HG02610 (cell line): ENCODE measurements around the gene CELF2.
"Not testable (repeated sequence)": the region's sequence is repeated elsewhere in the genome, so short reads cannot be mapped to it uniquely, and the experiment has no call there.

Experiments used
- ATAC-seq: cut with Tn5 transposase; IDR thresholded peaks from one replicate; pipeline ENCODE4 v1.9.1; 2021; ENCODE audit warnings: mild to moderate bottlenecking, moderate library complexity; ENCODE audit not compliant: unreplicated experiment

The CELF2 gene

GRCh38 chr10:11017570-11018431, at the start of gene CELF2:
TSS of gene CELF2 (plus strand) at chr10:11017872. CDS start at chr10:11018090, 218 bp downstream.
- ATAC-seq: peak; percentile 79

- no peak for ATAC-seq
These were observed 49.4 kb upstream of the CELF2 start for GRCh38 chr10:10968257-10968588.

- ATAC-seq: no peak
These were observed 44.4 kb upstream of the CELF2 start for GRCh38 chr10:10973310-10973709.

- no peak for ATAC-seq
These were observed 42.0 kb upstream of the CELF2 start for GRCh38 chr10:10975647-10976046.

- no peak for ATAC-seq
These were observed 41.0 kb upstream of the CELF2 start for GRCh38 chr10:10976652-10977051.

- ATAC-seq: no peak
These were observed 40.3 kb upstream of the CELF2 start for GRCh38 chr10:10977226-10977956.

GRCh38 chr10:10977978-10978377, 39.7 kb upstream of the CELF2 start:
- no peak for ATAC-seq

GRCh38 chr10:10985361-10985760, 32.3 kb upstream of the CELF2 start:
- no peak for ATAC-seq

GRCh38 chr10:10986606-10987005, 31.1 kb upstream of the CELF2 start:
- no peak for ATAC-seq

- no peak for ATAC-seq
These were observed 30.6 kb upstream of the CELF2 start for GRCh38 chr10:10987111-10987510.

- no peak for ATAC-seq
These were observed 28.0 kb upstream of the CELF2 start for GRCh38 chr10:10989669-10990068.

- no peak for ATAC-seq
These were observed 26.5 kb upstream of the CELF2 start for GRCh38 chr10:10991144-10991543.

GRCh38 chr10:10992072-10992471, 25.6 kb upstream of the CELF2 start:
- ATAC-seq: no peak

GRCh38 chr10:10992961-10993714, 24.5 kb upstream of the CELF2 start:
- ATAC-seq: no peak

- ATAC-seq: no peak
These were observed 23.9 kb upstream of the CELF2 start for GRCh38 chr10:10993785-10994184.

GRCh38 chr10:10994360-10994759, 23.3 kb upstream of the CELF2 start:
- no peak for ATAC-seq

GRCh38 chr10:10995120-10995519, 22.6 kb upstream of the CELF2 start:
- ATAC-seq: no peak

GRCh38 chr10:10996966-10997620, 20.6 kb upstream of the CELF2 start:
- ATAC-seq: no peak

GRCh38 chr10:10999501-10999900, 18.2 kb upstream of the CELF2 start:
- not testable (repeated sequence) for ATAC-seq

- no peak for ATAC-seq
These were observed 15.2 kb upstream of the CELF2 start for GRCh38 chr10:11002485-11002884.

- no peak for ATAC-seq
These were observed 14.8 kb upstream of the CELF2 start for GRCh38 chr10:11002916-11003315.
